Measurements from ENCODE around the gene LRRC49.

LRRC49 gene

GRCh38 chr15:70963199-70963598 is 70.6 kb downstream of the LRRC49 start:
- no peak for TF ChIP-seq CTCF (IDR thresholded peaks at IDR 0.05; ENCODE audit: insufficient read depth, low read length, poor library complexity, severe bottlenecking)
- DNase-seq (ENCODE audit: extremely low read depth, insufficient read length), result no peak
- Histone ChIP-seq H3K36me3 (ENCODE audit: control insufficient read depth, insufficient read depth, low read length) (no peaks in the 10 kb centered on the region), H3K4me3 (replicated peaks; ENCODE audit: low read depth, low read length) (no peak overlapping the region), H3K27me3 (replicated peaks; ENCODE audit: control insufficient read depth, insufficient read depth, low read length) (no peaks in the 10 kb centered on the region)

- H3K4me3 ChIP-seq (replicated peaks; ENCODE audit: low read depth, low read length), result no peak overlapping the region
- DNase-seq (ENCODE audit: extremely low read depth, insufficient read length), result no peak
- no peak for TF ChIP-seq CTCF (IDR thresholded peaks at IDR 0.05; ENCODE audit: insufficient read depth, low read length, poor library complexity, severe bottlenecking)
- H3K27me3 ChIP-seq (replicated peaks; ENCODE audit: control insufficient read depth, insufficient read depth, low read length), result no peaks in the 10 kb centered on the region
- no peaks in the 10 kb centered on the region for H3K36me3 ChIP-seq (ENCODE audit: control insufficient read depth, insufficient read depth, low read length)
Measured at GRCh38 chr15:70964058-70964457, 71.4 kb downstream of the LRRC49 start.

- no peak for TF ChIP-seq CTCF (IDR thresholded peaks at IDR 0.05; ENCODE audit: insufficient read depth, low read length, poor library complexity, severe bottlenecking)
- no peak overlapping the region for H3K4me3 ChIP-seq (replicated peaks; ENCODE audit: low read depth, low read length)
- no peak for DNase-seq (ENCODE audit: extremely low read depth, insufficient read length)
- H3K36me3 ChIP-seq (ENCODE audit: control insufficient read depth, insufficient read depth, low read length), result no peaks in the 10 kb centered on the region
- no peaks in the 10 kb centered on the region for H3K27me3 ChIP-seq (replicated peaks; ENCODE audit: control insufficient read depth, insufficient read depth, low read length)
Measured at GRCh38 chr15:70964686-70965085, 72.1 kb downstream of the LRRC49 start.

- Histone ChIP-seq H3K4me3 (replicated peaks; ENCODE audit: low read depth, low read length) (no peak overlapping the region), H3K36me3 (ENCODE audit: control insufficient read depth, insufficient read depth, low read length) (no peaks in the 10 kb centered on the region), H3K27me3 (replicated peaks; ENCODE audit: control insufficient read depth, insufficient read depth, low read length) (no peaks in the 10 kb centered on the region)
- DNase-seq (ENCODE audit: extremely low read depth, insufficient read length), result no peak
- TF ChIP-seq CTCF (IDR thresholded peaks at IDR 0.05; ENCODE audit: insufficient read depth, low read length, poor library complexity, severe bottlenecking), result no peak
Measured at GRCh38 chr15:70967646-70968045, 75.0 kb downstream of the LRRC49 start.

GRCh38 chr15:70974004-70974832 is 81.6 kb downstream of the LRRC49 start:
- Histone ChIP-seq H3K27me3 (replicated peaks; ENCODE audit: control insufficient read depth, insufficient read depth, low read length) (no peaks in the 10 kb centered on the region), H3K4me3 (replicated peaks; ENCODE audit: low read depth, low read length) (no peak overlapping the region), H3K36me3 (ENCODE audit: control insufficient read depth, insufficient read depth, low read length) (no peaks in the 10 kb centered on the region)
- peak; percentile 34 for TF ChIP-seq CTCF (IDR thresholded peaks at IDR 0.05; ENCODE audit: insufficient read depth, low read length, poor library complexity, severe bottlenecking)
- DNase-seq (ENCODE audit: extremely low read depth, insufficient read length), result peak; percentile 34
